H9 (cell line): Measurements from ENCODE around the gene ZFYVE28. TPM values are rescaled to one million over a fixed set of nuclear protein-coding genes. Genes with fewer than 3 reads are reported as not detected.

ENCODE experiments used
- DNase-seq: peaks from one replicate; pipeline ENCODE4 v3.0.0-alpha.2; 2017
- H2AFZ ChIP-seq: one replicate; pipeline ENCODE4 v1.6.1; 2013; ENCODE audit warnings: mild to moderate bottlenecking, low read length, control low read depth, moderate library complexity
- H2AK5ac ChIP-seq: 2 replicates; pipeline ENCODE4 v1.6.1; 2013; ENCODE audit warnings: low read length, control low read depth, mixed read lengths; ENCODE audit not compliant: insufficient read length
- H2BK120ac ChIP-seq: one replicate; pipeline ENCODE4 v1.6.1; 2013; ENCODE audit warnings: low read depth, mild to moderate bottlenecking, low read length, control low read depth, inconsistent platforms; ENCODE audit not compliant: poor library complexity, severe bottlenecking
- H2BK12ac ChIP-seq: 2 replicates; pipeline ENCODE4 v1.6.1; 2013; ENCODE audit warnings: low read length, control low read depth, mixed read lengths, low read depth; ENCODE audit not compliant: insufficient read length
- H2BK15ac ChIP-seq: 2 replicates; pipeline ENCODE4 v1.6.1; 2013; ENCODE audit warnings: low read depth, low read length, control low read depth
- H2BK20ac ChIP-seq: one replicate; pipeline ENCODE4 v1.6.1; 2013; ENCODE audit warnings: low read depth, mild to moderate bottlenecking, low read length, control low read depth, inconsistent platforms; ENCODE audit not compliant: poor library complexity, severe bottlenecking
- H2BK5ac ChIP-seq: 2 replicates; pipeline ENCODE4 v1.6.1; 2013; ENCODE audit warnings: low read length, control low read depth, mixed read lengths; ENCODE audit not compliant: insufficient read length
- H3K14ac ChIP-seq: 2 replicates; pipeline ENCODE4 v1.6.1; 2013; ENCODE audit warnings: low read length, control low read depth; ENCODE audit not compliant: insufficient read depth
- H3K18ac ChIP-seq: 2 replicates; pipeline ENCODE4 v1.6.1; 2013; ENCODE audit warnings: low read depth, mild to moderate bottlenecking, mixed read lengths, low read length, control low read depth; ENCODE audit not compliant: insufficient read length
- H3K23ac ChIP-seq: 2 replicates; pipeline ENCODE4 v1.6.1; 2013; ENCODE audit warnings: low read length, control low read depth, mixed read lengths, low read depth; ENCODE audit not compliant: insufficient read length
- H3K23me2 ChIP-seq: 2 replicates; pipeline ENCODE4 v1.6.1; 2013; ENCODE audit warnings: low read depth, mild to moderate bottlenecking, mixed read lengths, low read length, control low read depth; ENCODE audit not compliant: insufficient read length, poor library complexity, severe bottlenecking
- H3K27ac ChIP-seq: 2 replicates; pipeline ENCODE4 v1.5.1; 2013; ENCODE audit warnings: low read length, control low read depth, mixed read lengths, low read depth; ENCODE audit not compliant: insufficient read length
- H3K27me3 ChIP-seq: 2 replicates; pipeline ENCODE4 v1.6.1; 2013; ENCODE audit warnings: low read length, control low read depth, inconsistent platforms; ENCODE audit not compliant: insufficient read depth
- H3K4ac ChIP-seq: 2 replicates; pipeline ENCODE4 v1.6.1; 2013; ENCODE audit warnings: low read depth, mild to moderate bottlenecking, control low read depth, inconsistent platforms, low read length, moderate library complexity
- H3K4me1 ChIP-seq: 2 replicates; pipeline ENCODE4 v1.6.1; 2013; ENCODE audit warnings: low read length, control low read depth, inconsistent platforms; ENCODE audit not compliant: insufficient read depth
- H3K4me2 ChIP-seq: 2 replicates; pipeline ENCODE4 v1.6.1; 2013; ENCODE audit warnings: low read length, control low read depth, mixed read lengths; ENCODE audit not compliant: insufficient read length, insufficient read depth
- H3K56ac ChIP-seq: 2 replicates; pipeline ENCODE4 v1.6.1; 2013; ENCODE audit warnings: low read depth, mild to moderate bottlenecking, mixed read lengths, low read length, control low read depth; ENCODE audit not compliant: insufficient read length
- H3K79me1 ChIP-seq: 2 replicates; pipeline ENCODE4 v1.6.1; 2013; ENCODE audit warnings: low read depth, mild to moderate bottlenecking, moderate library complexity, low read length, control low read depth, inconsistent platforms; ENCODE audit not compliant: insufficient read depth, poor library complexity, severe bottlenecking
- H3K79me2 ChIP-seq: 2 replicates; pipeline ENCODE4 v1.6.1; 2013; ENCODE audit warnings: low read length, control low read depth, inconsistent platforms; ENCODE audit not compliant: insufficient read depth
- H3K9ac ChIP-seq: 2 replicates; pipeline ENCODE4 v1.6.1; 2013; ENCODE audit warnings: low read length, control low read depth, mixed read lengths; ENCODE audit not compliant: insufficient read length; ENCODE audit errors: extremely low read depth
- H3K9me3 ChIP-seq: one replicate; pipeline ENCODE4 v1.6.1; 2013; ENCODE audit warnings: low read depth, low read length, inconsistent platforms; ENCODE audit not compliant: control insufficient read depth
- H3T11ph ChIP-seq: one replicate; pipeline ENCODE4 v1.6.1; 2013; ENCODE audit warnings: mild to moderate bottlenecking, low read length, control low read depth, inconsistent platforms
- H4K20me1 ChIP-seq: one replicate; pipeline ENCODE4 v1.6.1; 2013; ENCODE audit not compliant: control insufficient read depth, insufficient read length, insufficient read depth
- H4K5ac ChIP-seq: 2 replicates; pipeline ENCODE4 v1.6.1; 2013; ENCODE audit warnings: low read depth, mild to moderate bottlenecking, mixed read lengths, low read length, control low read depth; ENCODE audit not compliant: insufficient read length
- H4K8ac ChIP-seq: replicated peaks from 2 replicates; pipeline ENCODE4 v1.6.1; 2013; ENCODE audit warnings: low read length, control low read depth, mixed read lengths, low read depth; ENCODE audit not compliant: insufficient read length
- H4K91ac ChIP-seq: 2 replicates; pipeline ENCODE4 v1.6.1; 2013; ENCODE audit warnings: low read depth, mild to moderate bottlenecking, moderate library complexity, mixed read lengths, low read length, control low read depth; ENCODE audit not compliant: insufficient read length
- H3K27ac Mint-ChIP-seq, 3 experiments: 2 replicates in 2 of 3; 3 replicates in 1 of 3; pipeline ENCODE4 v1.8.0; 2020 to 2021; ENCODE audit warnings: mixed read lengths in 3 of 3, mild to moderate bottlenecking in 1 of 3, moderate library complexity in 1 of 3
- H3K27me3 Mint-ChIP-seq: 2 replicates; pipeline ENCODE4 v1.8.0; 2021; ENCODE audit warnings: low read depth, mild to moderate bottlenecking, moderate library complexity, mixed read lengths
- H3K36me3 Mint-ChIP-seq, 3 experiments: 2 replicates in 2 of 3; 3 replicates in 1 of 3; pipeline ENCODE4 v1.8.0; 2020 to 2021; ENCODE audit warnings: low read depth in 3 of 3, mixed read lengths in 3 of 3; ENCODE audit not compliant: insufficient read depth in 1 of 3
- H3K4me1 Mint-ChIP-seq, 2 experiments: 2 replicates each; pipeline ENCODE4 v1.8.0; 2020; ENCODE audit warnings: mixed read lengths in 2 of 2
- H3K4me3 Mint-ChIP-seq, 2 experiments: 2 replicates in 1 of 2; 3 replicates in 1 of 2; pipeline ENCODE4 v1.8.0; 2020 to 2021; ENCODE audit warnings: mild to moderate bottlenecking in 2 of 2, mixed read lengths in 2 of 2, moderate library complexity in 1 of 2
- H3K9me3 Mint-ChIP-seq, 2 experiments: 2 replicates in 1 of 2; 3 replicates in 1 of 2; pipeline ENCODE4 v1.8.0; 2020; ENCODE audit warnings: mild to moderate bottlenecking in 2 of 2, mixed read lengths in 2 of 2, moderate library complexity in 1 of 2
- WGBS: extraction: QIAGEN DNeasy Blood & Tissue Kit; methylation state at CpG from one replicate; pipeline ENCODE4 v1.1.7; 2013; ENCODE audit warnings: missing lambda C conversion rate, low lambda C conversion rate, mixed read lengths; ENCODE audit not compliant: insufficient read length; ENCODE audit errors: extremely low coverage; 5-methylcytosine and 5-hydroxymethylcytosine counted together
- total RNA-seq: library from RNA; stranded (reverse); gene quantifications from 2 replicates; pipeline ENCODE4 v1.2.1, GENCODE V29; 2021
- TF ChIP-seq, protein P1 (sequence below): fragments of 200-600 bp; sonication (generic); conservative IDR thresholded peaks from 3 replicates; pipeline ENCODE4 v1.8.0; 2021; ENCODE audit warnings: antibody characterized with exemption, mild to moderate bottlenecking

ZFYVE28 gene
- total RNA-seq, 1 experiment from 2014 or later: 0.98 TPM

DNA sequence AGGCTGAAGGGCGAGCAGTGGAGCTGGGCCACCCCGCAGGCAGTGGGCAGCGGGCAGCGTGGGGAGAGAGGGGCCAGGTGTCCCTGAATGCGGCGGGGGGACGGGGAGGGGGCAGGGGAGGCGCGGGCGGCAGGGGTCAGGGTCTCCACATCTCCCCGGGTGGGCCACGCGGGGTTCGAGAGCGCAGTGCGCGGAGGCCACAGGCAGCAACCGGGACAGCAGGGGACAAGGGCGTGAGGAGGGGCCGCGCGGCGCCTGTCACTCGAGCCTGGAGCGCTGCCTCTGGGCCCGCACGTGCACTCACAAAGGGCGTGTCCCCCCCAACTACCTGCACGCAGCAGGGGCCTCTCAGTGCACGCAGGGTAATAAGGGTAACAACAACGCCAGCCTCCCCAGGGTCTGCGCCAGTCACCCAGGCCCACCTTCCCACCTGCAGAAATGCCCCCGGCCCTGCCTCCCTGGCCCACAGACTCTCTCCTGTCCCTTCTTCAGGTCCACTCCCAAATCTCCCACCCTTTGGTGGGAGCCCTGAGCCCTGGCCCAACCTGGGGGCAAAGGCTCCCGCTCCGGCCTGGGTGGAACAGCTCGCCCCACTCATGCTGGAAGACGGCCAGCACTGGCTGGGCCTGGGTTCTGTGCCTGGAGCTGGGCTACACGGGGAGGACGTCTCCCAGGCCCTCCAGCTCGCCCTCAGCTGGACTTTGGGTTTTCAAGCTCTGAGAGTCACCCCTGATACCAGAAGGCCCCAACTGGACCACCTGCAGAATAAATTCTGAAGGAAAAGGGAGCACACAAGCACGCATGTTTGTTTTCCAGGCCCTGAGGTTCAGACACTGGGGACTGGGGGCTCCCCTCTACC is 53.2 kb downstream of the ZFYVE28 start:
- peaks cover 0 to 4% of the 10 kb centered on the region in 2 experiments; a peak in 2 of 4 replicates for H3K4me1 Mint-ChIP-seq
- H2AFZ ChIP-seq: no peak overlapping the region

More for the DNA sequence above, 53.2 kb downstream of the ZFYVE28 start:
- no peak overlapping the region for H2BK120ac ChIP-seq
- H3K4me2 ChIP-seq: no peak overlapping the region
- H4K8ac ChIP-seq: no peak overlapping the region
- no peak overlapping the region for H2BK15ac ChIP-seq
- no peak overlapping the region for H3K4ac ChIP-seq
- no peaks in the 10 kb centered on the region for H3K9me3 ChIP-seq
- no peaks in the 10 kb centered on the region for H4K20me1 ChIP-seq
- H3K23ac ChIP-seq: no peak overlapping the region
- Mint-ChIP-seq H3K27me3 (peaks cover 9% of the 10 kb centered on the region), H3K36me3 (no peaks in the 10 kb centered on the region; a peak in 2 of 7 replicates), H3K27ac (no peak overlapping the region), H3K9me3 (peaks cover 2 to 4% of the 10 kb centered on the region in 2 experiments; a peak in 3 of 5 replicates), H3K4me3 (no peak overlapping the region; a peak in 1 of 5 replicates)
- H3K27me3 ChIP-seq: no peaks in the 10 kb centered on the region
- no peaks in the 10 kb centered on the region for H3K79me1 ChIP-seq
- H2BK5ac ChIP-seq: no peak overlapping the region
- DNase-seq: no peak
- H3K9ac ChIP-seq: no peak overlapping the region
- no CpG with 5 or more reads among the region's 41 CpGs for WGBS
- no peaks in the 10 kb centered on the region for H3K23me2 ChIP-seq
- no peaks in the 10 kb centered on the region for H3K4me1 ChIP-seq
- H3K18ac ChIP-seq: no peak overlapping the region
- H4K5ac ChIP-seq: no peak overlapping the region
- H3K27ac ChIP-seq: no peak overlapping the region
- TF ChIP-seq, protein P1, sequence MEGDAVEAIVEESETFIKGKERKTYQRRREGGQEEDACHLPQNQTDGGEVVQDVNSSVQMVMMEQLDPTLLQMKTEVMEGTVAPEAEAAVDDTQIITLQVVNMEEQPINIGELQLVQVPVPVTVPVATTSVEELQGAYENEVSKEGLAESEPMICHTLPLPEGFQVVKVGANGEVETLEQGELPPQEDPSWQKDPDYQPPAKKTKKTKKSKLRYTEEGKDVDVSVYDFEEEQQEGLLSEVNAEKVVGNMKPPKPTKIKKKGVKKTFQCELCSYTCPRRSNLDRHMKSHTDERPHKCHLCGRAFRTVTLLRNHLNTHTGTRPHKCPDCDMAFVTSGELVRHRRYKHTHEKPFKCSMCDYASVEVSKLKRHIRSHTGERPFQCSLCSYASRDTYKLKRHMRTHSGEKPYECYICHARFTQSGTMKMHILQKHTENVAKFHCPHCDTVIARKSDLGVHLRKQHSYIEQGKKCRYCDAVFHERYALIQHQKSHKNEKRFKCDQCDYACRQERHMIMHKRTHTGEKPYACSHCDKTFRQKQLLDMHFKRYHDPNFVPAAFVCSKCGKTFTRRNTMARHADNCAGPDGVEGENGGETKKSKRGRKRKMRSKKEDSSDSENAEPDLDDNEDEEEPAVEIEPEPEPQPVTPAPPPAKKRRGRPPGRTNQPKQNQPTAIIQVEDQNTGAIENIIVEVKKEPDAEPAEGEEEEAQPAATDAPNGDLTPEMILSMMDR: no peak
- H2BK12ac ChIP-seq: no peak overlapping the region
- no peak overlapping the region for H2AK5ac ChIP-seq
- no peak overlapping the region for H3K14ac ChIP-seq
- no peak overlapping the region for H2BK20ac ChIP-seq
- no peak overlapping the region for H3K56ac ChIP-seq
- H3T11ph ChIP-seq: no peak overlapping the region
- H3K79me2 ChIP-seq: no peaks in the 10 kb centered on the region
- no peak overlapping the region for H4K91ac ChIP-seq
